DMS79 treated with DMSO at 0.1 percent for 48 hours (cell line): ENCODE results near the gene POLR3K.
A peak's percentile ranks its signal among the peaks of the same experiment; 100 is the strongest.

Experiments used
- DNase-seq: peaks from one replicate; lab custom pipeline; 2025; lab: John Stamatoyannopoulos, UW

Gene POLR3K

GRCh38 chr16:78444-79150, 25.2 kb upstream of the POLR3K start:
- no peak for DNase-seq

GRCh38 chr16:77807-78443, 24.5 kb upstream of the POLR3K start, which contains the start of gene MPG:
MPG (plus strand) TSS chr16:78225; CDS start chr16:78310, 85 bp downstream.
- DNase-seq = peak; percentile 53

- DNase-seq = no peak
Measured at GRCh38 chr16:77273-77806, 23.9 kb upstream of the POLR3K start.

GRCh38 chr16:76535-77272, 23.3 kb upstream of the POLR3K start:
- no peak for DNase-seq

GRCh38 chr16:75580-76501, 22.4 kb upstream of the POLR3K start:
- DNase-seq = no peak

- no peak for DNase-seq
Measured at GRCh38 chr16:74747-75334, 21.4 kb upstream of the POLR3K start.

- DNase-seq = no peak
Measured at GRCh38 chr16:74051-74746, 20.8 kb upstream of the POLR3K start.

GRCh38 chr16:72561-73548, 19.4 kb upstream of the POLR3K start, which contains the start of gene RHBDF1:
RHBDF1 (minus strand) TSS chr16:72631; CDS start chr16:65015, 7,616 bp downstream.
- DNase-seq = no peak

- DNase-seq = no peak
Measured at GRCh38 chr16:71540-72401, 18.4 kb upstream of the POLR3K start.

- no peak for DNase-seq
Measured at GRCh38 chr16:71210-71539, 17.8 kb upstream of the POLR3K start.

GRCh38 chr16:69181-69580, 15.8 kb upstream of the POLR3K start:
- no peak for DNase-seq

GRCh38 chr16:67884-68789, 14.7 kb upstream of the POLR3K start:
- no peak for DNase-seq

- peak; percentile 74 for DNase-seq
Measured at GRCh38 chr16:67183-67791, 13.9 kb upstream of the POLR3K start.

GRCh38 chr16:66309-67182, 13.1 kb upstream of the POLR3K start:
- DNase-seq = no peak

GRCh38 chr16:65745-66144, 12.3 kb upstream of the POLR3K start:
- peak; percentile 66 for DNase-seq

GRCh38 chr16:64914-65255, 11.5 kb upstream of the POLR3K start:
- DNase-seq = no peak
